Activated naive CD4-positive, alpha-beta T cell treated with anti-CD3 and anti-CD28 coated beads, Interleukin-2, amount 50 U/mL, for 16 hours (primary cell): Measurements from ENCODE around the gene TRIO.

Source experiments
- DNase-seq: peaks from one replicate; pipeline ENCODE4 v3.0.0-alpha.2; 2020

The TRIO gene

DNA sequence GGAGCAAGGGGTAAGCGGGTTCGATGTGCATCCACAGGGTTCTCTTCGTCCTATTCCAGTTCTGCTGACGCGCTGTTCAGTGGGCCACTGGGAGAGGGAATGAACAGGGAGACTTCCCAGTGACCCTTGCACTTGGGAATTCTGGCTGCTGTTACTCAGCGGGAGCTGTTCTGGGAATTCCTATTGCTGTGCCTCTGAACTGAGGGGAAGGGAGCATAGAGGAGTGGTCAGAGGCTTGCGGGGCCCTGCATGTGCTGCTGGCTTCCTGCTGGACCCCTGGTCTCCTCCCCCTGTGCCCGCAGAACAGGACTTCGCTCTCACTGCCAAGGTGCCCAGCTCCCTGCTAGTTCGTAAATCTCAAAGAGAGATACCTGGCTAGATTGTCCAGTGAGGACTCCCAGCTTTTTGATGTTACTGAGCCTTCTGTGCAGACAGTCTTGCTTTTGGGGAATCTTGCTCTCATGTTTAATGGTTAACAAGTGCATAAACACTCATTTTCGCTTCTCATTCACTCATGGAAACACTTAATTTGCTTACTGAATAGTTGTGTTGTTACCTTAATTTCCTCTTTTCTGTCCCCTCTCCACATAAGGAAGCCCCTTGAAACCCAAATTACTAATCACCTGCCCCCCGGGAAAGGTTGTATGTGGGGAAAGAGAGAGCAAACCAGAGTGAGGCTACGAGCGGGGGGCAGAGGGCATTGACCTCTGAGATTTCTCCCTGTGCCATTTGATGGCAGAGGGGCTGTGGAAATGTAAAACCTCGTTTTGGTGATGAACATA lies 5.9 kb downstream of the TRIO start:
- DNase-seq: no peak

DNA sequence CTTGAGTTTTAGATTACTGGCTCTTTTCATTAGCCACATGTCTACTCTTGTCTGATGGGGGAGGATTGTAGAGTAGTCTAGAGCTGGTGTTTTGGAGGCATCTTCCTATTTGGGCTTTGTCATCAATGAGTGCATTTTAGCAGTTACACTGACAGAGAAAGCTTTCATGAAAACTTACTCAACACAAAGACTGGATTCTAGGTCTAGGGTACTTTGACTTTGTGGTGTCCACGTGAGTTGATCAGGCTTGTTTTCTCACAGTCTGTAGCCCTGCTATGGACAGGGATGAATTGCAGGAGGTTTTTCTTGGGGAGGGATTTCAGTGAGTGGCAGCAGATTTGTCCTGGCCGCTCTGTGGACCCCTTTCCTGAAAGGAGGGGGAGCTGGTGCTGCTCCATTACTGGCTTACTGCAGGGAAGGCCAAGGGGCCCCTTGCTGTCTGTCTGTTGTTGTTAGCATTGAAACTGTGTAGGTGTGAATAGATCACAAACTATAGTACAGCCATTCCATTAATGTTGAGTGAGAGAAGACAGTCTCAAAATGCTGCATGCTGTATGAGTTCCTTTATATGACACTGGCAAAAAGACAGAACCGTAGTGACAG lies 6.6 kb downstream of the TRIO start:
- DNase-seq: no peak

DNA sequence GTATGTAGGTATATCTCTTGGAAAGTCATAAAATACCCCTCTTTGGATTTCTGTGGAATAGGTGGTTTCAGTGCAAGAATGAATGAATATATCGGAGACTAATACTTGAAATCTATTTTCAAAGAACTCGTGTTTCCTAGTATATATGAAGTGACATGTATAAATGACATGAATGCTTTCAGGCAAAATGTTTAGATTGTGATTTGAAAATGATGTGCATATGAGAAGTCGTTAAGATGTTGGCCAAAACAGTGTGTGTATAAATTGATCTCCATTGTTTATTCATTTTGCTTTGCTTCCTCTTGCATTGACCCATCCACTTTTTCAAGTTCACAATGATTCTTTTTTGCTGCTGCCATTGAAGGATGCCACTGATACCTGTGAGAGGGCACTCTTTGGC lies 8.3 kb downstream of the TRIO start:
- no peak for DNase-seq

- no peak for DNase-seq
Observed at GRCh38 chr5:14153071-14153864, 10.1 kb downstream of the TRIO start.

- no peak for DNase-seq
Observed at GRCh38 chr5:14153932-14154731, 11.0 kb downstream of the TRIO start.

DNA sequence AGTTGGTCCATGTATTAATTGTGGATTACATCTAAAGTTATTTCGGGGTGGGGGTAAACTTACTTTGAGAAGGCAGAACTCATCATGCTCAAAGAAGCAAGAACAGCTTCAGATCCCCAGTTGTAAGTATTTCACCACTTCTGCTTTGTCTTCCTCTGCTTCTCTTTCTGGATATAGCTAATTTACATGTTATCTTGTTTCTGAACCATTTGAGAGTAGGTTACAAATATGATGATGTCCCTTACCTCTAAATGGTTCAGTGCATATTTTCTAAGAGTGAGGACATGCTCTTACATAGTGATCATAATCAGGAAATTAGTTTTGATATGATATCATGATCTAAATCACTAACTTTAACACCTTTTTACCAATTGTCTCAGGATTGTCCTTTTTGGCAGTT lies 11.9 kb downstream of the TRIO start:
- no peak for DNase-seq

DNA sequence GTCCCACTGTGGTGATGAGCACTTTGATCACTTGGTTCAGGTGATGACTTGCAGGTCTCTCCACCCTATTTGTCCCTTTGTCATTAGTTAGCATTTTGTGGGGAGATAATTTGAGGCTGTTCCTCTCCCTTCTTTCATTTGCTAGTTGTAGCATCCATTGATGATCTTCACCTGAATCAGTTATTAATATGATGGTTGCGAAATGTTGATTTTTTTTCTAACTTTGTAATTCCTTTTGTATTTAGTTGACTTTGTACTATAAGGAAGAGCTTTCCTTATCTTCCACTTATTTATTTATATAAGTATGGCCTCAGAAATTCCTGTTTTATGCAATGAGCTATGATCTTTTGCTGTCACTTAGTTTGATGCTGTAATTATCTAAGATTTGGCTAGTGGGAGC lies 12.6 kb downstream of the TRIO start:
- DNase-seq: no peak

- DNase-seq: no peak
Observed at GRCh38 chr5:14156290-14156649, 13.1 kb downstream of the TRIO start.

- no peak for DNase-seq
Observed at GRCh38 chr5:14156650-14157492, 13.7 kb downstream of the TRIO start.

DNA sequence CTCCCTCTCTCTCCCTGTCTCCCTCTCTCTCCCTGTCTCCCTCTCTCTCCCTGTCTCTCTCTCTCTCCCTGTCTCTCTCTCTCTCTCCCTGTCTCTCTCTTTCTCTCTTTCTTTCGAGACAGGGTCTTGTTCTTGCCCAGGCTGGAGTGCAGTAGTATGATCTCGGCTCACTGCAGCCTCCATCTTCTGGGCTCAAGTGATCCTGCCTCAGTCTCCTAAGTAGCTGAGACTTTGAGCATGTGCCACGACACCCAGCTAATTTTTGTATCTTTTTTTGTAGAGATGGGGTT lies 14.3 kb downstream of the TRIO start:
- no peak for DNase-seq

- no peak for DNase-seq
Observed at GRCh38 chr5:14158890-14159666, 15.9 kb downstream of the TRIO start.

- no peak for DNase-seq
Observed at GRCh38 chr5:14161825-14162556, 18.8 kb downstream of the TRIO start.

DNA sequence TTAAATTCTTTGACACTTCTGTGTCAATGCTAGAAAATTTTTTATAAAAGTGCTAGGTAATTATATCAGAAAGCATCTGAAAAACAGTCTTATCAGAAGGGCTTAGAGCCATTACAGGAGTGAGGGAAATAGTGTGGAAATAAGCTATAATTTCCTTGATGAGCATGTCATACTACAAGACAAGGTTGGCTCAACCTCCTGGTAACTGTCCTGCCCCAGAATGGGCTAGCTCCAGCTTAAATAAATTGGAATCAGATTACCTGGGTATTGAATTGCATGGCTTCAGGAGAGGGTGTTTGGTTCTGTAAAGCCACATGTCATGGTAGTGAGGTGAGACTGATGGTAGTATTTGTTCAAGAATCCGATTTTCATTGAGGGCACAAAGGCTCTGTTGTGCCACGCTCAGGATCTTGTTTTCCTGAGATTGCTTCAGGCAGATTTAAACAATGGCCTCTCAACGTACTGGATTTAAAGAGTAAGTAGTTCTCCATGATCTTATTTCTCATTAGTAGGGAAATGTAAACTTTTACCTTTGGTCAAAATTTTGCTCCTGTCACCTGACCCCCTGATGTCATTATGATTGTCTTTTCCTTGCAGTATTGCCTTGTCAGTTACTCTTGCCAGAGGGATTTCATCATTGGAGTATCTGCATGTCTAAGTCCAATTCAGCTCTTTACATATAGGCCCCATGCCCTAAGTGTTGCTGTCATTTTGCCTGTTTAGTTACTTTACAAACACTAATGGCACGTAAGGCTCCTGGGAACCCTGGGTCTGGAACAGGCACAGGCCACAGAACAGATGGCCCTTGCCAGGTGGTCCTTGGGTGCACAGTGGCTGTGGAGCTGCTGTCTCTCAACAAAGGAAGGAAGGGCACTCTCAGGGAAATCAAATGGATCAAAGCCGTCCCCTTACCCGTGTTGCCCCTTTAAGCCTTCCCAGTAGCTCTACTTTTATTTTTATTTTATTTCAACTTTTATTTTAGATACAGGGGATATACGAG lies 21.3 kb downstream of the TRIO start:
- DNase-seq: no peak

- DNase-seq: no peak
Observed at GRCh38 chr5:14165375-14166106, 22.4 kb downstream of the TRIO start.

- DNase-seq: no peak
Observed at GRCh38 chr5:14166437-14166836, 23.3 kb downstream of the TRIO start.

- no peak for DNase-seq
Observed at GRCh38 chr5:14167211-14167845, 24.2 kb downstream of the TRIO start.

DNA sequence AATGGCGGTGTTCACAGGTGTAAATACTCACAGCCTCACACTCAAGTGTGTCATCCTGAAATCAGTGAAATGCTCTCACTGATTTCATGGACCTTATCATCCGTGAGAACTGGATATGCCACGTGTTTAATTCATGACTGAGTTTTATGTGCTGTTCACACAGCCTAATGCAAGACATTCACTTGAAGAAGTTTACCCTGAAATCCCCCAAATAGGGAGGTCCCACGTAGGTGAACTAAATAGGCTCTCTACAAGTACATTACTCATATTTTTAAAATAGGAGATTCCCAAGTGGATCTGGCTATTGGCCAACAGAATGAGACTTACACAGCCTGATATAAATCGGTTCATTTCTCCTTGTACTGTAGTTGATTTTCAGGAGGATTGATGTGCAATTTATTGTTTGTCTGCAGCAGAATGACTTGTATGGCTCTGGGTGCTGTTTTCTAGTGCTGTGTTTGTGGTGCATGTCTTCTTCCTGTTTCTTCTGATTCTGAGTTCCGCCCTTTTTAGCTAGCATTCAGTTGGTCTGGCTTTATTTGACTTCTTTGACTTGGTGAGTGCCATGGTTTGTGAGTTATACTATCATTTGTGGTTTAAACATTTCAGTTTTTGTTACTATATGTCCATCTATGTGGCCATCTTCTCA lies 25.1 kb downstream of the TRIO start:
- DNase-seq: no peak

GRCh38 chr5:14168793-14169262 lies 25.7 kb downstream of the TRIO start:
- no peak for DNase-seq
